ENCODE results near the gene ZNF124.

DNA sequence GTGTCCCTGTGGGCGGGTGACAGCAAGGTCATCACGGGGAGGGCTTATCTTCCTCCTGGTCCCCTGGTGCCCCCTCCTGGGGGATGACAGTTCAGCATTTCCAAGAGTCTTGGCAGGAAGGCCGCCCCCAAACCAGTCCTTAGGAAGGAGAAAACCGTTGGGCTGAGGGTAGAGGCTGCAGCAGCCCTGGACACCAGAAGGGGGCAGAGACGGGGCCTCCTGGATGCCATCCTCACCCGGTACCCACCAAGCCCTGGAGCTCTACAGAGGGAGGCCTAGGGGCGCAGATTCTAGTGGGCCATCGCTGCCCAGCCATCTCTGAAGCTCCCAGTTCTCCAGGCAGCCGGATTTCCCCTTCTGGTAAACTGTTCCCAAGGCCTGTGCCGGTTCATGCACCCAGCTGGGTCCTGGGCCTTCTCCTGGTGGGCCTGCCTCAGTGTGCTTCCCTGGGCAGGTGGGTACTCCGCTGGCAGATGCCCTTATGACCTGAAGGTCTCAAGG lies 52.8 kb downstream of the ZNF124 start:
- TF ChIP-seq YY1 (IDR thresholded peaks at IDR 0.05; ENCODE audit: low read depth) (no peak), RAD21 (IDR thresholded peaks at IDR 0.05; ENCODE audit: low read depth) (peak; percentile 64), TCF12 (IDR thresholded peaks at IDR 0.05; ENCODE audit: low read depth) (no peak), CEBPB (IDR thresholded peaks at IDR 0.05) (no peak), NFIC (IDR thresholded peaks at IDR 0.05) (no peak), TEAD4 (IDR thresholded peaks at IDR 0.05) (no peak), TAF1 (IDR thresholded peaks at IDR 0.05; ENCODE audit: low read depth) (no peak), EP300 (IDR thresholded peaks at IDR 0.05; ENCODE audit: borderline replicate concordance) (no peak), EGR1 (IDR thresholded peaks at IDR 0.05) (no peak), FOXM1 (IDR thresholded peaks at IDR 0.05; ENCODE audit: borderline replicate concordance, low read depth) (no peak)
- TF ChIP-seq, protein P1, sequence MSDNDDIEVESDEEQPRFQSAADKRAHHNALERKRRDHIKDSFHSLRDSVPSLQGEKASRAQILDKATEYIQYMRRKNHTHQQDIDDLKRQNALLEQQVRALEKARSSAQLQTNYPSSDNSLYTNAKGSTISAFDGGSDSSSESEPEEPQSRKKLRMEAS (IDR thresholded peaks at IDR 0.05) = no peak
- TF ChIP-seq, protein P2, sequence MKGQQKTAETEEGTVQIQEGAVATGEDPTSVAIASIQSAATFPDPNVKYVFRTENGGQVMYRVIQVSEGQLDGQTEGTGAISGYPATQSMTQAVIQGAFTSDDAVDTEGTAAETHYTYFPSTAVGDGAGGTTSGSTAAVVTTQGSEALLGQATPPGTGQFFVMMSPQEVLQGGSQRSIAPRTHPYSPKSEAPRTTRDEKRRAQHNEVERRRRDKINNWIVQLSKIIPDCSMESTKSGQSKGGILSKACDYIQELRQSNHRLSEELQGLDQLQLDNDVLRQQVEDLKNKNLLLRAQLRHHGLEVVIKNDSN (IDR thresholded peaks at IDR 0.05) = no peak
- TF ChIP-seq, protein P3, sequence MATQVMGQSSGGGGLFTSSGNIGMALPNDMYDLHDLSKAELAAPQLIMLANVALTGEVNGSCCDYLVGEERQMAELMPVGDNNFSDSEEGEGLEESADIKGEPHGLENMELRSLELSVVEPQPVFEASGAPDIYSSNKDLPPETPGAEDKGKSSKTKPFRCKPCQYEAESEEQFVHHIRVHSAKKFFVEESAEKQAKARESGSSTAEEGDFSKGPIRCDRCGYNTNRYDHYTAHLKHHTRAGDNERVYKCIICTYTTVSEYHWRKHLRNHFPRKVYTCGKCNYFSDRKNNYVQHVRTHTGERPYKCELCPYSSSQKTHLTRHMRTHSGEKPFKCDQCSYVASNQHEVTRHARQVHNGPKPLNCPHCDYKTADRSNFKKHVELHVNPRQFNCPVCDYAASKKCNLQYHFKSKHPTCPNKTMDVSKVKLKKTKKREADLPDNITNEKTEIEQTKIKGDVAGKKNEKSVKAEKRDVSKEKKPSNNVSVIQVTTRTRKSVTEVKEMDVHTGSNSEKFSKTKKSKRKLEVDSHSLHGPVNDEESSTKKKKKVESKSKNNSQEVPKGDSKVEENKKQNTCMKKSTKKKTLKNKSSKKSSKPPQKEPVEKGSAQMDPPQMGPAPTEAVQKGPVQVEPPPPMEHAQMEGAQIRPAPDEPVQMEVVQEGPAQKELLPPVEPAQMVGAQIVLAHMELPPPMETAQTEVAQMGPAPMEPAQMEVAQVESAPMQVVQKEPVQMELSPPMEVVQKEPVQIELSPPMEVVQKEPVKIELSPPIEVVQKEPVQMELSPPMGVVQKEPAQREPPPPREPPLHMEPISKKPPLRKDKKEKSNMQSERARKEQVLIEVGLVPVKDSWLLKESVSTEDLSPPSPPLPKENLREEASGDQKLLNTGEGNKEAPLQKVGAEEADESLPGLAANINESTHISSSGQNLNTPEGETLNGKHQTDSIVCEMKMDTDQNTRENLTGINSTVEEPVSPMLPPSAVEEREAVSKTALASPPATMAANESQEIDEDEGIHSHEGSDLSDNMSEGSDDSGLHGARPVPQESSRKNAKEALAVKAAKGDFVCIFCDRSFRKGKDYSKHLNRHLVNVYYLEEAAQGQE (IDR thresholded peaks at IDR 0.05; ENCODE audit: low read depth) = no peak

Data from Ishikawa (cell line).